GM18868 (cell line): Measurements from ENCODE around the gene DDIT4.
"Not testable (repeated sequence)": the region's sequence is repeated elsewhere in the genome, so short reads cannot be mapped to it uniquely, and the experiment has no call there.

Experiments
- ATAC-seq: cut with Tn5 transposase; IDR thresholded peaks from one replicate; pipeline ENCODE4 v1.9.1; 2021; ENCODE audit warnings: mild to moderate bottlenecking, moderate library complexity; ENCODE audit not compliant: unreplicated experiment

The DDIT4 gene

GRCh38 chr10:72267381-72267780 is 6.3 kb upstream of the DDIT4 start:
- no peak for ATAC-seq

- ATAC-seq: no peak
Observed at GRCh38 chr10:72267819-72268399, 5.8 kb upstream of the DDIT4 start.

GRCh38 chr10:72268475-72269200 is 5.1 kb upstream of the DDIT4 start:
- ATAC-seq: not testable (repeated sequence)

- ATAC-seq: no peak
Observed at GRCh38 chr10:72270607-72271281, 3.0 kb upstream of the DDIT4 start.

- peak; percentile 25 for ATAC-seq
Observed at GRCh38 chr10:72272689-72273409, 875 bp upstream of the DDIT4 start.

GRCh38 chr10:72274213-72274729 is 547 bp downstream of the DDIT4 start:
- no peak for ATAC-seq

- no peak for ATAC-seq
Observed at GRCh38 chr10:72274730-72275350, 1.1 kb downstream of the DDIT4 start.

- no peak for ATAC-seq
Observed at GRCh38 chr10:72275351-72276012, 1.8 kb downstream of the DDIT4 start.

GRCh38 chr10:72276013-72276387 is 2.3 kb downstream of the DDIT4 start:
- ATAC-seq: no peak

- no peak for ATAC-seq
Observed at GRCh38 chr10:72276421-72277339, 3.0 kb downstream of the DDIT4 start.

- no peak for ATAC-seq
Observed at GRCh38 chr10:72277340-72277995, 3.7 kb downstream of the DDIT4 start.

- ATAC-seq: no peak
Observed at GRCh38 chr10:72277996-72278667, 4.4 kb downstream of the DDIT4 start.

- no peak for ATAC-seq
Observed at GRCh38 chr10:72278668-72279393, 5.1 kb downstream of the DDIT4 start.

- not testable (repeated sequence) for ATAC-seq
Observed at GRCh38 chr10:72279587-72279986, 5.9 kb downstream of the DDIT4 start.

GRCh38 chr10:72283131-72283530 is 9.4 kb downstream of the DDIT4 start:
- ATAC-seq: no peak

GRCh38 chr10:72285972-72286521 is 12.3 kb downstream of the DDIT4 start:
- ATAC-seq: no peak

- no peak for ATAC-seq
Observed at GRCh38 chr10:72291019-72291532, 17.4 kb downstream of the DDIT4 start.
